Measurements from ENCODE around the gene DCAF17. TPM values are rescaled to one million over a fixed set of nuclear protein-coding genes. Genes with fewer than 3 reads are reported as not detected.

The DCAF17 gene
- total RNA-seq, 2 donors from 2014 or later = 22.7 to 31.7 TPM

GRCh38 chr2:171533331-171533730 is 99.3 kb downstream of the DCAF17 start:
- TF ChIP-seq CTCF (conservative IDR thresholded peaks at IDR 0.05) = no peak
- Histone ChIP-seq H3K4me1 (ENCODE audit: control insufficient read depth, insufficient read depth, low read length) (no peaks in the 10 kb centered on the region), H3K27ac (ENCODE audit: low read depth, low read length) (no peak overlapping the region), H3K9ac (ENCODE audit: extremely low read depth, low read length, poor library complexity, severe bottlenecking) (no peak overlapping the region), H3K9me3 (ENCODE audit: control insufficient read depth, low read length) (peaks cover 9% of the 10 kb centered on the region), H3K36me3 (ENCODE audit: control insufficient read depth, insufficient read depth, low read length) (no peaks in the 10 kb centered on the region), H3K4me3 (ENCODE audit: low read length) (no peak overlapping the region), H3K27me3 (ENCODE audit: control insufficient read depth, insufficient read depth, low read length, poor library complexity, severe bottlenecking) (no peaks in the 10 kb centered on the region)
- no peak for DNase-seq
- WGBS, 2 experiments (ENCODE audit: insufficient coverage in 1 of 2, insufficient read length in 1 of 2) = 93 to 100% methylated on average over 1 of the region's 1 CpG
- Mint-ChIP-seq H3K27ac (no peak overlapping the region), H3K36me3 (ENCODE audit: low read depth) (peaks cover 7% of the 10 kb centered on the region), H3K9me3 (peaks cover 9% of the 10 kb centered on the region), H3K4me1 (no peaks in the 10 kb centered on the region), H3K27me3 (ENCODE audit: insufficient read depth) (no peaks in the 10 kb centered on the region), H3K4me3 (no peak overlapping the region)

Other genes with a start within 250 kb of the DCAF17 start
- gene METTL8, start 236 bp upstream of the DCAF17 start, total RNA-seq = 10 to 100 TPM; 20.3 to 33.6 TPM
- gene CYBRD1, start 88.2 kb downstream of the DCAF17 start, total RNA-seq = 1 to 10 TPM; 3.3 to 4.7 TPM

Measured in endodermal cell (in vitro differentiated cells).